Spleen (tissue), 7 donors: ENCODE results near the gene HSD11B1L.

Experiments used
- POLR2A ChIP-seq, 3 donors: fragments of 450-650 bp; IDR thresholded peaks; one replicate each; pipeline ENCODE4 v1.5.1; 2017; ENCODE audit warnings: antibody characterized with exemption in 3 of 3, mild to moderate bottlenecking in 1 of 3
- POLR2AphosphoS5 ChIP-seq, 3 donors: sonication (generic); formaldehyde crosslinking; IDR thresholded peaks; one replicate each; pipeline ENCODE4 v1.5.1; 2017; ENCODE audit warnings: antibody characterized with exemption in 3 of 3
- TF ChIP-seq, protein P1 (sequence below), 11 experiments: fragments of 200-600 bp in 7 of 11; fragments of 450-650 bp in 4 of 11; sonication (generic) in 4 of 11; IDR thresholded peaks in 8 of 11; conservative IDR thresholded peaks in 3 of 11; 1 replicate in 7 of 11; 2 replicates in 4 of 11; pipeline versions ENCODE4 v1.4.0 to v1.8.0; 2016 to 2021; ENCODE audit warnings: antibody characterized with exemption in 11 of 11, inconsistent platforms in 4 of 11, mild to moderate bottlenecking in 1 of 11
- donor health status: DM: no; HTN: no; CAD: no; lungs with moderate emphysema.
- donor health status: DM: no; HTN: no; CAD: no.
- donor health status: DM: no; HTN: no; CAD: no.

DNA sequence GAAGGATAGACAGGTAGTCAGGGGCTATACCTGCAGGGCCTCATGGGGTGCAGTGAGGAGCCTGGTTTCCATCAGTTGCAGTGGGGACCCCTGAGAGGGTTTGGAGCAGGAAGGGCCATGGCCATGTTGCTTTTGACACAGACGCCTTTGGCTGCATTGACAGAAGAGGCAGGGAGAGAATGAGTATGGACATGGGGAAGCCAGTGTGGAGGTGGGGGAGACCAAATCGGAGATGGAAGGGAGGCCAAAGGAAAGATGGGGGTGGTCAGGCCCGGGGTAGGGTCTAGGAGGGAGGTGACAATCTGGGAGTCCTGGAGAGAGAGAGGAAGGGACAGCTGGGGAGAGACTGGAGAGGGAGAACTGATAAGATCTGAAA, 1.3 kb downstream of the HSD11B1L start:
- TF ChIP-seq, protein P1, sequence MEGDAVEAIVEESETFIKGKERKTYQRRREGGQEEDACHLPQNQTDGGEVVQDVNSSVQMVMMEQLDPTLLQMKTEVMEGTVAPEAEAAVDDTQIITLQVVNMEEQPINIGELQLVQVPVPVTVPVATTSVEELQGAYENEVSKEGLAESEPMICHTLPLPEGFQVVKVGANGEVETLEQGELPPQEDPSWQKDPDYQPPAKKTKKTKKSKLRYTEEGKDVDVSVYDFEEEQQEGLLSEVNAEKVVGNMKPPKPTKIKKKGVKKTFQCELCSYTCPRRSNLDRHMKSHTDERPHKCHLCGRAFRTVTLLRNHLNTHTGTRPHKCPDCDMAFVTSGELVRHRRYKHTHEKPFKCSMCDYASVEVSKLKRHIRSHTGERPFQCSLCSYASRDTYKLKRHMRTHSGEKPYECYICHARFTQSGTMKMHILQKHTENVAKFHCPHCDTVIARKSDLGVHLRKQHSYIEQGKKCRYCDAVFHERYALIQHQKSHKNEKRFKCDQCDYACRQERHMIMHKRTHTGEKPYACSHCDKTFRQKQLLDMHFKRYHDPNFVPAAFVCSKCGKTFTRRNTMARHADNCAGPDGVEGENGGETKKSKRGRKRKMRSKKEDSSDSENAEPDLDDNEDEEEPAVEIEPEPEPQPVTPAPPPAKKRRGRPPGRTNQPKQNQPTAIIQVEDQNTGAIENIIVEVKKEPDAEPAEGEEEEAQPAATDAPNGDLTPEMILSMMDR (IDR thresholded peaks at IDR 0.05 in 8 of 11, conservative IDR thresholded peaks at IDR 0.05 in 3 of 11), result no peak
- TF ChIP-seq POLR2AphosphoS5 (IDR thresholded peaks at IDR 0.05) (no peak), POLR2A (IDR thresholded peaks at IDR 0.05) (no peak)
